Mesothelial cell of epicardium (in vitro differentiated cells): ENCODE results near the gene CAPN11. TPM values are rescaled to one million over a fixed set of nuclear protein-coding genes. Genes with fewer than 3 reads are reported as not detected.

Experiments
- DNase-seq, 2 experiments: peaks; one replicate each; pipeline ENCODE4 v3.0.0; 2021; ENCODE audit warnings: low spot score in 2 of 2; ENCODE audit not compliant: unreplicated experiment in 2 of 2
- H3K27ac Mint-ChIP-seq: 2 replicates; pipeline ENCODE4 v1.8.0; 2021; ENCODE audit warnings: mixed read lengths
- H3K27me3 Mint-ChIP-seq: 2 replicates; pipeline ENCODE4 v1.8.0; 2021; ENCODE audit warnings: low read depth, mixed read lengths
- H3K36me3 Mint-ChIP-seq: 2 replicates; pipeline ENCODE4 v1.8.0; 2021; ENCODE audit warnings: mixed read lengths
- H3K4me1 Mint-ChIP-seq: 2 replicates; pipeline ENCODE4 v1.8.0; 2021; ENCODE audit warnings: mixed read lengths
- H3K4me3 Mint-ChIP-seq: 2 replicates; pipeline ENCODE4 v1.8.0; 2021; ENCODE audit warnings: mild to moderate bottlenecking, moderate library complexity, mixed read lengths
- H3K9me3 Mint-ChIP-seq: 2 replicates; pipeline ENCODE4 v1.8.0; 2021; ENCODE audit warnings: mixed read lengths
- CTCF ChIP-seq: fragments of 200-600 bp; sonication (generic); IDR thresholded peaks from one replicate; pipeline ENCODE4 v1.5.0; 2021; ENCODE audit warnings: antibody characterized with exemption; ENCODE audit not compliant: unreplicated experiment
- total RNA-seq: library from RNA; stranded (reverse); gene quantifications from 3 replicates; pipeline ENCODE4 v1.2.1, GENCODE V29; 2021

The CAPN11 gene
- total RNA-seq, 1 donor from 2014 or later = not detected

GRCh38 chr6:44202332-44202971, 43.8 kb downstream of the CAPN11 start:
- no peak for TF ChIP-seq CTCF
- Mint-ChIP-seq H3K4me1 (peaks cover 35% of the 10 kb centered on the region), H3K4me3 (no peak overlapping the region), H3K36me3 (no peaks in the 10 kb centered on the region), H3K9me3 (no peaks in the 10 kb centered on the region), H3K27me3 (no peaks in the 10 kb centered on the region), H3K27ac (no peak overlapping the region)
- DNase-seq = no peak

- no peak overlapping the region for H3K4me3 Mint-ChIP-seq
- no peaks in the 10 kb centered on the region for H3K27me3 Mint-ChIP-seq
- H3K4me1 Mint-ChIP-seq = peaks cover 35% of the 10 kb centered on the region
- no peak overlapping the region for H3K27ac Mint-ChIP-seq
- H3K9me3 Mint-ChIP-seq = no peaks in the 10 kb centered on the region
- H3K36me3 Mint-ChIP-seq = no peaks in the 10 kb centered on the region
- TF ChIP-seq CTCF = no peak
- no peak for DNase-seq
These were observed 44.5 kb downstream of the CAPN11 start for GRCh38 chr6:44202972-44203750.

GRCh38 chr6:44203955-44204354, 45.3 kb downstream of the CAPN11 start:
- no peaks in the 10 kb centered on the region for H3K27me3 Mint-ChIP-seq
- H3K27ac Mint-ChIP-seq = no peak overlapping the region

GRCh38 chr6:44207966-44208365, 49.3 kb downstream of the CAPN11 start:
- Mint-ChIP-seq H3K9me3 (no peaks in the 10 kb centered on the region), H3K4me1 (peaks cover 18% of the 10 kb centered on the region), H3K4me3 (no peak overlapping the region), H3K27me3 (no peaks in the 10 kb centered on the region), H3K27ac (peak overlapping the region; percentile 5), H3K36me3 (no peaks in the 10 kb centered on the region)
- TF ChIP-seq CTCF = no peak
- DNase-seq = no peak

More at GRCh38 chr6:44203955-44204354, 45.3 kb downstream of the CAPN11 start:
- Mint-ChIP-seq H3K4me3 (no peak overlapping the region), H3K36me3 (no peaks in the 10 kb centered on the region), H3K9me3 (no peaks in the 10 kb centered on the region), H3K4me1 (peaks cover 35% of the 10 kb centered on the region)
- no peak for TF ChIP-seq CTCF
- DNase-seq = no peak

- Mint-ChIP-seq H3K27me3 (peaks cover 4% of the 10 kb centered on the region), H3K36me3 (no peaks in the 10 kb centered on the region), H3K4me3 (no peak overlapping the region), H3K27ac (no peak overlapping the region), H3K4me1 (peaks cover 7% of the 10 kb centered on the region), H3K9me3 (no peaks in the 10 kb centered on the region)
- DNase-seq = no peak
- TF ChIP-seq CTCF = no peak
These were observed 52.7 kb downstream of the CAPN11 start for GRCh38 chr6:44211284-44211683.
